H1 (cell line): ENCODE measurements around the gene TLK1. TPM values are rescaled to one million over a fixed set of nuclear protein-coding genes. Genes with fewer than 3 reads are reported as not detected.

Experiments
- CTCF ChIA-PET: fragments of 300-600 bp; sonication (Branson Sonifier 250); formaldehyde crosslinking; loops from one replicate; lab custom pipeline; 2021; ENCODE audit not compliant: partially characterized antibody; lab: Charles Lee
- POLR2A ChIA-PET: fragments of 300-600 bp; sonication (Branson Sonifier 250); formaldehyde crosslinking; loops from one replicate; lab custom pipeline; 2021; ENCODE audit warnings: inconsistent platforms; ENCODE audit not compliant: partially characterized antibody; lab: Charles Lee
- DNase-seq, 2 experiments: peaks; one replicate each; pipeline versions ENCODE4 v3.0.0 to v3.0.0-alpha.2; 2010 to 2022; ENCODE audit warnings: low spot score in 2 of 2, low read depth in 1 of 2, mixed read lengths in 1 of 2
- FAIRE-seq: peaks from 2 replicates; lab custom pipeline; 2011; peaks lifted over from hg19 to GRCh38; lab: Jason Lieb, UNC
- H2AFZ ChIP-seq: 2 replicates; pipeline ENCODE4 v1.8.1; 2012; ENCODE audit warnings: low read length, inconsistent platforms
- H2AK5ac ChIP-seq: 2 replicates; pipeline ENCODE4 v1.6.1; 2013; ENCODE audit warnings: low read depth, low read length
- H2BK120ac ChIP-seq: replicated peaks from 2 replicates; pipeline ENCODE3; 2013; ENCODE audit warnings: low read depth, low read length, inconsistent platforms
- H2BK12ac ChIP-seq: 2 replicates; pipeline ENCODE4 v1.6.1; 2013; ENCODE audit warnings: low read depth, low read length
- H2BK15ac ChIP-seq: 2 replicates; pipeline ENCODE4 v1.6.1; 2013; ENCODE audit warnings: low read length
- H2BK20ac ChIP-seq: 2 replicates; pipeline ENCODE4 v1.6.1; 2013; ENCODE audit warnings: low read length
- H2BK5ac ChIP-seq: 2 replicates; pipeline ENCODE4 v1.6.1; 2013; ENCODE audit warnings: low read depth, low read length
- H3K14ac ChIP-seq: 2 replicates; pipeline ENCODE4 v1.6.1; 2013; ENCODE audit warnings: inconsistent platforms; ENCODE audit not compliant: insufficient read length
- H3K18ac ChIP-seq: 2 replicates; pipeline ENCODE4 v1.6.1; 2013; ENCODE audit warnings: low read length; ENCODE audit errors: extremely low read depth
- H3K23ac ChIP-seq: 2 replicates; pipeline ENCODE4 v1.6.1; 2013; ENCODE audit warnings: inconsistent platforms; ENCODE audit not compliant: insufficient read length
- H3K23me2 ChIP-seq: 2 replicates; pipeline ENCODE4 v1.6.1; 2013; ENCODE audit warnings: low read depth, low read length
- H3K27ac ChIP-seq: 2 replicates; pipeline ENCODE4 v1.6.1; 2011; ENCODE audit warnings: low read depth, low read length, inconsistent platforms
- H3K27me3 ChIP-seq, 4 experiments: replicated peaks in 1 of 4; 1 replicate in 1 of 4; 2 replicates in 3 of 4; pipeline versions ENCODE4 v1.6.1 to v1.8.1; 2011 to 2013; ENCODE audit warnings: low read length in 3 of 4, mild to moderate bottlenecking in 3 of 4, inconsistent platforms in 2 of 4, mixed read lengths in 2 of 4, moderate library complexity in 1 of 4; ENCODE audit not compliant: control insufficient read depth in 3 of 4, insufficient read depth in 3 of 4; ENCODE audit errors: extremely low read depth in 1 of 4
- H3K36me3 ChIP-seq, 4 experiments: 2 replicates each; pipeline versions ENCODE4 v1.6.1 to v1.8.1; 2011 to 2013; ENCODE audit warnings: mild to moderate bottlenecking in 4 of 4, low read length in 3 of 4, moderate library complexity in 2 of 4, control low read depth in 1 of 4, inconsistent platforms in 1 of 4; ENCODE audit not compliant: insufficient read depth in 4 of 4, control insufficient read depth in 2 of 4
- H3K4ac ChIP-seq: replicated peaks from 2 replicates; pipeline ENCODE3; 2013; ENCODE audit warnings: low read length, low read depth, mixed read lengths, inconsistent platforms; ENCODE audit not compliant: insufficient read length
- H3K4me1 ChIP-seq, 4 experiments: replicated peaks in 1 of 4; 1 replicate in 1 of 4; 2 replicates in 3 of 4; pipeline versions ENCODE4 v1.6.1 to v1.8.1; 2011 to 2013; ENCODE audit warnings: low read length in 3 of 4, inconsistent platforms in 2 of 4, mixed read lengths in 1 of 4; ENCODE audit not compliant: insufficient read depth in 4 of 4, control insufficient read depth in 3 of 4
- H3K4me2 ChIP-seq, 2 experiments: 2 replicates each; pipeline versions ENCODE4 v1.6.1 to v1.8.1; 2011 to 2013; ENCODE audit warnings: low read depth in 2 of 2, low read length in 2 of 2, control low read depth in 1 of 2, inconsistent platforms in 1 of 2, mild to moderate bottlenecking in 1 of 2; ENCODE audit not compliant: insufficient read depth in 1 of 2
- H3K4me3 ChIP-seq, 4 experiments: fragments of 200-600, 300-600 bp in 1 of 4; sonication (generic), shearing (Covaris generic), sonication (Bioruptor Twin) in 1 of 4; 2 replicates each; pipeline versions ENCODE4 v1.5.1 to v1.8.1; 2011 to 2016; ENCODE audit warnings: low read length in 4 of 4, low read depth in 3 of 4, control low read depth in 2 of 4, inconsistent platforms in 2 of 4, mild to moderate bottlenecking in 2 of 4, mixed read lengths in 1 of 4, moderate library complexity in 1 of 4; ENCODE audit not compliant: insufficient read depth in 2 of 4; ENCODE audit errors: extremely low read depth in 1 of 4
- H3K56ac ChIP-seq: replicated peaks from 2 replicates; pipeline ENCODE3; 2013; ENCODE audit warnings: low read depth, mild to moderate bottlenecking, mixed read lengths, low read length, inconsistent platforms; ENCODE audit not compliant: insufficient read length
- H3K79me1 ChIP-seq: 2 replicates; pipeline ENCODE4 v1.6.1; 2013; ENCODE audit warnings: low read depth, low read length, control low read depth
- H3K79me2 ChIP-seq, 2 experiments: 2 replicates each; pipeline versions ENCODE4 v1.6.1 to v1.8.1; 2012 to 2013; ENCODE audit warnings: low read length in 2 of 2, mild to moderate bottlenecking in 2 of 2, inconsistent platforms in 1 of 2; ENCODE audit not compliant: insufficient read depth in 2 of 2, control insufficient read depth in 1 of 2
- H3K9ac ChIP-seq, 4 experiments: replicated peaks in 1 of 4; 1 replicate in 1 of 4; 2 replicates in 3 of 4; pipeline versions ENCODE4 v1.6.1 to v1.8.1; 2011 to 2013; ENCODE audit warnings: low read depth in 3 of 4, low read length in 3 of 4, control low read depth in 2 of 4, mild to moderate bottlenecking in 2 of 4, moderate library complexity in 2 of 4, inconsistent platforms in 1 of 4; ENCODE audit errors: extremely low read depth in 1 of 4
- H3K9me3 ChIP-seq, 2 experiments: 2 replicates each; pipeline versions ENCODE4 v1.6.1 to v1.8.1; 2012 to 2013; ENCODE audit warnings: mild to moderate bottlenecking in 2 of 2, moderate library complexity in 2 of 2, control low read depth in 1 of 2, inconsistent platforms in 1 of 2, low read depth in 1 of 2, low read length in 1 of 2, mixed read lengths in 1 of 2; ENCODE audit not compliant: insufficient read depth in 2 of 2
- H4K20me1 ChIP-seq, 2 experiments: replicated peaks in 1 of 2; 2 replicates each; pipeline versions ENCODE3 to v1.8.1; 2011 to 2013; ENCODE audit warnings: inconsistent platforms in 2 of 2, low read length in 2 of 2, mild to moderate bottlenecking in 1 of 2; ENCODE audit not compliant: insufficient read depth in 2 of 2, control insufficient read depth in 1 of 2
- H4K5ac ChIP-seq: 2 replicates; pipeline ENCODE4 v1.6.1; 2013; ENCODE audit warnings: low read length, low read depth, mixed read lengths, inconsistent platforms; ENCODE audit not compliant: insufficient read length
- H4K8ac ChIP-seq: 2 replicates; pipeline ENCODE4 v1.8.0; 2013; ENCODE audit warnings: mild to moderate bottlenecking, moderate library complexity, low read length, inconsistent platforms; ENCODE audit not compliant: insufficient read depth; ENCODE audit errors: extremely low read depth
- H4K91ac ChIP-seq: replicated peaks from 2 replicates; pipeline ENCODE3; 2013; ENCODE audit warnings: low read length, mixed read lengths, inconsistent platforms; ENCODE audit not compliant: insufficient read length
- CBX5 ChIP-seq: fragments of 300-800, 300-1000 bp; sonication (generic); IDR thresholded peaks from 2 replicates; pipeline ENCODE4 v1.7.1; 2016; ENCODE audit warnings: antibody characterized with exemption, low read length, low read depth
- CBX8 ChIP-seq: fragments of 300-800, 300-1000 bp; sonication (generic); IDR thresholded peaks from 2 replicates; pipeline ENCODE4 v1.7.1; 2016; ENCODE audit warnings: low read depth, low read length, borderline replicate concordance
- EGR1 ChIP-seq: IDR thresholded peaks from 2 replicates; pipeline ENCODE4 v1.6.1; 2011; ENCODE audit warnings: low read depth, low read length, borderline replicate concordance
- EZH2 ChIP-seq: fragments of 200-600 bp; sonication (generic); IDR thresholded peaks from 2 replicates; pipeline ENCODE4 v1.7.1; 2012; ENCODE audit warnings: low read depth, mild to moderate bottlenecking, moderate library complexity, low read length, inconsistent platforms; ENCODE audit not compliant: severe bottlenecking
- GABPA ChIP-seq: IDR thresholded peaks from 2 replicates; pipeline ENCODE4 v1.6.1; 2011; ENCODE audit warnings: mild to moderate bottlenecking, low read length, moderate library complexity, borderline replicate concordance; ENCODE audit not compliant: insufficient read depth
- HDAC6 ChIP-seq: IDR thresholded peaks from one replicate; pipeline ENCODE4 v1.7.1; 2012; ENCODE audit warnings: low read depth, mild to moderate bottlenecking, inconsistent platforms, low read length, moderate library complexity
- JUND ChIP-seq: IDR thresholded peaks from 2 replicates; pipeline ENCODE4 v1.6.1; 2011; ENCODE audit warnings: mild to moderate bottlenecking, improper control_type of control experiment, low read length
- KDM4A ChIP-seq: IDR thresholded peaks from one replicate; pipeline ENCODE4 v1.7.1; 2012; ENCODE audit warnings: low read depth, mild to moderate bottlenecking, moderate library complexity, low read length, inconsistent platforms; ENCODE audit not compliant: severe bottlenecking
- MAFK ChIP-seq: IDR thresholded peaks from 2 replicates; pipeline ENCODE4 v1.6.1; 2012; ENCODE audit warnings: low read depth, mild to moderate bottlenecking, improper control_type of control experiment, low read length
- RAD21 ChIP-seq, 2 experiments: IDR thresholded peaks in 1 of 2; conservative IDR thresholded peaks in 1 of 2; 2 replicates each; pipeline ENCODE4 v1.6.1; 2011; ENCODE audit warnings: low read depth in 2 of 2, low read length in 2 of 2, improper control_type of control experiment in 1 of 2, inconsistent platforms in 1 of 2, mild to moderate bottlenecking in 1 of 2, moderate library complexity in 1 of 2
- RFX5 ChIP-seq: IDR thresholded peaks from 2 replicates; pipeline ENCODE4 v1.6.1; 2011; ENCODE audit warnings: low read depth, low read length, improper control_type of control experiment, borderline replicate concordance
- TAF7 ChIP-seq: optimal IDR thresholded peaks from 2 replicates; pipeline ENCODE3; 2011; ENCODE audit warnings: low read depth, mild to moderate bottlenecking, inconsistent platforms, low read length, moderate library complexity, borderline replicate concordance
- USF2 ChIP-seq: IDR thresholded peaks from 2 replicates; pipeline ENCODE4 v1.6.1; 2011; ENCODE audit warnings: low read length, improper control_type of control experiment
- ZNF274 ChIP-seq: IDR thresholded peaks from 2 replicates; pipeline ENCODE4 v1.7.0; 2012; ENCODE audit warnings: low read length, borderline replicate concordance; ENCODE audit errors: extremely low read depth
- polyA plus RNA-seq, 7 experiments: library from polyadenylated mRNA; depleted of rRNA in 3 of 7; stranded (reverse) in 5 of 7; unstranded in 2 of 7; fragments of >200 nt in 5 of 7; fragments of 200-250 nt in 2 of 7; gene quantifications; 1 replicate in 5 of 7; 2 replicates in 1 of 7; 4 replicates in 1 of 7; pipeline versions ENCODE4 v1.2.1 to v1.2.3, GENCODE V29; 2011 to 2013; ENCODE audit warnings: missing spikeins in 2 of 7, mixed read lengths in 2 of 7
- total RNA-seq: library from RNA; stranded (reverse); fragmentation: NEBNext Ultra II Directional; extraction: Animal tissue kit (Norgen Biotek cat#: 25700); gene quantifications from 2 replicates; pipeline ENCODE4 v1.2.1, GENCODE V29; 2021

The TLK1 gene
- total and polyA plus RNA-seq, 2 of the 8 experiments (the other 6 are each of a cell fraction or from before 2014, with no cell fraction given): 11.2 to 102 TPM

- Histone ChIP-seq H3K56ac (no peak overlapping the region), H2BK20ac (no peak overlapping the region), H2BK12ac (no peak overlapping the region), H4K8ac (no peak overlapping the region), H3K23me2 (no peaks in the 10 kb centered on the region), H2BK5ac (no peak overlapping the region), H2BK120ac (no peak overlapping the region), H3K36me3 (no peaks in the 10 kb centered on the region), H3K9me3 (no peaks in the 10 kb centered on the region; a peak in 1 of 4 replicates), H3K14ac (no peak overlapping the region), H3K79me1 (no peaks in the 10 kb centered on the region), H3K27me3 (no peaks in the 10 kb centered on the region), H3K18ac (no peak overlapping the region), H4K91ac (no peak overlapping the region), H3K79me2 (no peaks in the 10 kb centered on the region), H2AK5ac (no peak overlapping the region), H2AFZ (no peak overlapping the region), H3K27ac (no peak overlapping the region), H3K9ac (no peak overlapping the region), H3K4me3 (no peak overlapping the region), H4K5ac (no peak overlapping the region), H4K20me1 (no peaks in the 10 kb centered on the region), H2BK15ac (no peak overlapping the region), H3K4ac (no peak overlapping the region), H3K4me2 (no peak overlapping the region), H3K4me1 (no peaks in the 10 kb centered on the region), H3K23ac (no peak overlapping the region)
- CTCF ChIA-PET: no interaction called here
- FAIRE-seq: no peak
- POLR2A ChIA-PET: interaction anchor here (0.7 kb wide), 1 partner anchor 149 kb away, joined by 3 read pairs; no protein-coding TSS in a partner anchor
- DNase-seq: no peak
- TF ChIP-seq CBX5: no peak
- TF ChIP-seq MAFK: no peak
- TF ChIP-seq ZNF274: no peak
- TF ChIP-seq JUND: no peak
- TF ChIP-seq HDAC6: no peak
- TF ChIP-seq TAF7: no peak
- no peak for TF ChIP-seq RFX5
- TF ChIP-seq USF2: no peak
- no peak for TF ChIP-seq KDM4A
- no peak for TF ChIP-seq GABPA
- no peak for TF ChIP-seq CBX8
- TF ChIP-seq RAD21 (IDR thresholded peaks at IDR 0.05 in 1 of 2, conservative IDR thresholded peaks at IDR 0.05 in 1 of 2; ENCODE audit: low read depth in 2 of 2, low read length in 2 of 2): no peak
- no peak for TF ChIP-seq EZH2
- no peak for TF ChIP-seq EGR1
Measured at GRCh38 chr2:171169839-171170238, 9.1 kb upstream of the TLK1 start.
